HepG2 (cell line): ENCODE measurements around the gene EPHA10. TPM values are rescaled to one million over a fixed set of nuclear protein-coding genes. Genes with fewer than 3 reads are reported as not detected.

Experiments
- ATF4 ChIP-seq, 2 experiments: fragments of 450-650 bp in 1 of 2; sonication (generic) in 1 of 2; formaldehyde crosslinking; IDR thresholded peaks; 2 replicates each; pipeline versions ENCODE4 v1.5.0 to v1.8.0; 2020 to 2022; ENCODE audit warnings: mild to moderate bottlenecking in 1 of 2, missing genetic modification reagents in 1 of 2
- CTCF ChIP-seq: sonication (generic); formaldehyde crosslinking; IDR thresholded peaks from 2 replicates; pipeline ENCODE4 v1.5.0; 2020; ENCODE audit warnings: mild to moderate bottlenecking, missing genetic modification reagents, moderate library complexity
- FOXP1 ChIP-seq, 2 experiments: fragments of 450-650 bp in 1 of 2; IDR thresholded peaks; 2 replicates each; pipeline ENCODE4 v1.6.1; 2017 to 2018; ENCODE audit warnings: antibody characterized with exemption in 1 of 2
- GATA4 ChIP-seq: sonication (generic); IDR thresholded peaks from 2 replicates; pipeline ENCODE4 v1.6.1; 2016; ENCODE audit warnings: antibody characterized with exemption, low read depth, borderline replicate concordance
- HMGXB3 ChIP-seq: sonication (generic); formaldehyde crosslinking; IDR thresholded peaks from 2 replicates; pipeline ENCODE4 v1.4.0; 2020; ENCODE audit warnings: missing genetic modification reagents, borderline replicate concordance
- NONO ChIP-seq, 2 experiments: fragments of 450-650 bp in 1 of 2; sonication (generic) in 1 of 2; formaldehyde crosslinking in 1 of 2; IDR thresholded peaks in 1 of 2; conservative IDR thresholded peaks in 1 of 2; 2 replicates each; pipeline versions ENCODE4 v1.6.1 to v1.8.0; 2017 to 2022; ENCODE audit warnings: mild to moderate bottlenecking in 1 of 2, missing genetic modification reagents in 1 of 2, moderate library complexity in 1 of 2
- TFAP4 ChIP-seq: sonication (generic); IDR thresholded peaks from 2 replicates; pipeline ENCODE4 v1.6.1; 2016; ENCODE audit warnings: low read depth, borderline replicate concordance
- TMF1 ChIP-seq: sonication (generic); formaldehyde crosslinking; IDR thresholded peaks from 2 replicates; pipeline ENCODE4 v1.8.1; 2022; ENCODE audit warnings: low read depth, missing genetic modification reagents
- ZFP1 ChIP-seq: IDR thresholded peaks from 2 replicates; pipeline ENCODE4 v1.6.1; 2016
- ZKSCAN5 ChIP-seq: sonication (generic); formaldehyde crosslinking; IDR thresholded peaks from 2 replicates; pipeline ENCODE4 v1.5.1; 2020; ENCODE audit warnings: mild to moderate bottlenecking, missing genetic modification reagents
- ZNF562 ChIP-seq: sonication (generic); formaldehyde crosslinking; IDR thresholded peaks from 2 replicates; pipeline ENCODE4 v1.8.0; 2022; ENCODE audit warnings: missing genetic modification reagents, borderline replicate concordance
- ZNF747 ChIP-seq: sonication (generic); formaldehyde crosslinking; IDR thresholded peaks from 2 replicates; pipeline ENCODE4 v1.8.1; 2023; ENCODE audit warnings: missing genetic modification reagents, mild to moderate bottlenecking, borderline replicate concordance
- ZNF879 ChIP-seq: sonication (generic); formaldehyde crosslinking; IDR thresholded peaks from 2 replicates; pipeline ENCODE4 v1.8.1; 2023; ENCODE audit warnings: missing genetic modification reagents
- polyA plus RNA-seq, 8 experiments: library from polyadenylated mRNA; depleted of rRNA in 3 of 8; stranded (reverse) in 7 of 8; unstranded in 1 of 8; fragments of >200 nt; fragmentation: Illumina TruSeq in 4 of 8; extraction: Trizol in 4 of 8; gene quantifications; 2 replicates each; pipeline versions ENCODE4 v1.2.1 to v1.2.3, GENCODE V29; 2011 to 2016; ENCODE audit warnings: low read depth in 4 of 8, missing spikeins in 1 of 8, mixed read lengths in 1 of 8; ENCODE audit not compliant: insufficient read depth in 1 of 8
- total RNA-seq, 5 experiments: library from RNA; depleted of rRNA; stranded (reverse); fragments of >200 nt; fragmentation: Illumina TruSeq; extraction: Trizol; gene quantifications; 2 replicates each; pipeline ENCODE4 v1.2.3, GENCODE V29; 2016; ENCODE audit warnings: low read depth in 1 of 5
- TF ChIP-seq, protein P1 (sequence below): sonication (generic); formaldehyde crosslinking; IDR thresholded peaks from 2 replicates; pipeline ENCODE4 v1.5.0; 2020; ENCODE audit warnings: mild to moderate bottlenecking, missing genetic modification reagents
- TF ChIP-seq, protein P2 (sequence below): sonication (generic); formaldehyde crosslinking; IDR thresholded peaks from 2 replicates; pipeline ENCODE4 v1.4.0; 2020; ENCODE audit warnings: missing genetic modification reagents

EPHA10 gene
- total and polyA plus RNA-seq, 2 of the 13 experiments (the other 11 are each of a cell fraction or from before 2014, with no cell fraction given): 0.11 to 0.58 TPM

DNA sequence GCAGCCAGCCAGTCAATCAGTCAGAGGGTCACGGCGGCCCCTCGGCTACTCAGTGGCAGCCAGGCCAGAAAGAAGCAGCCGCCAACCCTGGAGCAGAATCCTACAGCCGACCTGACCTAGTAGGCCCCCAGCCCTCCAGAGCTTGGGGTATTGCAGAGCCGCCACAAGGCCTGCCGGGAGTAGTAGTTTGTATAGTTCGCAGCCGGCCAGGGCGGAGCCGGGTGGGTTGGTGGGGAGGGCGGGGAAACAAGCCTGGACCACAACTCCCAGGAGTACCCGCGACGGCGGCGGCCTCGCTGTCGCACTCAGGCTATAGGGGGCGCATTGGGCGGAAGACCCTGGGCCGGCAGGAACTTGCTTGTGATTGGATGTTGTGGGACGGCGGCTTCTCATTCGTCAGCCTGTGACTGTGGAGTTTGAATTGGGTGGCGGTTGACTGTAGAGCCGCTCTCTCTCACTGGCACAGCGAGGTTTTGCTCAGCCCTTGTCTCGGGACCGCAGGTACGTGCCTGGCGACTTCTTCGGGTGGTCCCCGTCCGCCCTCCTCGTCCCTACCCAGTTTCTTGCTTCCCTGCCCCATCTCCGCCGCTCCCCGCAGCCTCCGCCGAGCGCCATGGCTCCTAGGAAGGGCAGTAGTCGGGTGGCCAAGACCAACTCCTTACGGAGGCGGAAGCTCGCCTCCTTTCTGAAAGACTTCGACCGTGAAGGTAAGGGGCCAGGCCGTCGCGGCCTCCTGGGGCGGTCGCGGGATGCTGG lies 72.7 kb downstream of the EPHA10 start, which contains the start of gene CDCA8 (continued):
- TF ChIP-seq ATF4 (CRISPR knock-in tag; IDR thresholded peaks at IDR 0.05): peak in 1 of 2 experiments; percentile 89; a peak in 2 of 4 replicates
- no peak for TF ChIP-seq TMF1 (CRISPR knock-in tag)
- no peak for TF ChIP-seq ZKSCAN5
- TF ChIP-seq CTCF: peak; percentile 89
- no peak for TF ChIP-seq TFAP4
- no peak for TF ChIP-seq GATA4
- TF ChIP-seq, protein P1, sequence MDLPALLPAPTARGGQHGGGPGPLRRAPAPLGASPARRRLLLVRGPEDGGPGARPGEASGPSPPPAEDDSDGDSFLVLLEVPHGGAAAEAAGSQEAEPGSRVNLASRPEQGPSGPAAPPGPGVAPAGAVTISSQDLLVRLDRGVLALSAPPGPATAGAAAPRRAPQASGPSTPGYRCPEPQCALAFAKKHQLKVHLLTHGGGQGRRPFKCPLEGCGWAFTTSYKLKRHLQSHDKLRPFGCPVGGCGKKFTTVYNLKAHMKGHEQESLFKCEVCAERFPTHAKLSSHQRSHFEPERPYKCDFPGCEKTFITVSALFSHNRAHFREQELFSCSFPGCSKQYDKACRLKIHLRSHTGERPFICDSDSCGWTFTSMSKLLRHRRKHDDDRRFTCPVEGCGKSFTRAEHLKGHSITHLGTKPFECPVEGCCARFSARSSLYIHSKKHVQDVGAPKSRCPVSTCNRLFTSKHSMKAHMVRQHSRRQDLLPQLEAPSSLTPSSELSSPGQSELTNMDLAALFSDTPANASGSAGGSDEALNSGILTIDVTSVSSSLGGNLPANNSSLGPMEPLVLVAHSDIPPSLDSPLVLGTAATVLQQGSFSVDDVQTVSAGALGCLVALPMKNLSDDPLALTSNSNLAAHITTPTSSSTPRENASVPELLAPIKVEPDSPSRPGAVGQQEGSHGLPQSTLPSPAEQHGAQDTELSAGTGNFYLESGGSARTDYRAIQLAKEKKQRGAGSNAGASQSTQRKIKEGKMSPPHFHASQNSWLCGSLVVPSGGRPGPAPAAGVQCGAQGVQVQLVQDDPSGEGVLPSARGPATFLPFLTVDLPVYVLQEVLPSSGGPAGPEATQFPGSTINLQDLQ (CRISPR knock-in tag): no peak
- peak; percentile 99 for TF ChIP-seq HMGXB3 (CRISPR knock-in tag)
- no peak for TF ChIP-seq ZNF879 (CRISPR knock-in tag)
- no peak for TF ChIP-seq NONO (IDR thresholded peaks at IDR 0.05)
- no peak; the same call in 1 of the 2 replicates for TF ChIP-seq NONO (CRISPR knock-in tag; conservative IDR thresholded peaks at IDR 0.05)
- TF ChIP-seq FOXP1 (IDR thresholded peaks at IDR 0.05): no peak
- TF ChIP-seq FOXP1 (CRISPR knock-in tag; IDR thresholded peaks at IDR 0.05): no peak
- TF ChIP-seq ZFP1: no peak
- TF ChIP-seq, protein P2, sequence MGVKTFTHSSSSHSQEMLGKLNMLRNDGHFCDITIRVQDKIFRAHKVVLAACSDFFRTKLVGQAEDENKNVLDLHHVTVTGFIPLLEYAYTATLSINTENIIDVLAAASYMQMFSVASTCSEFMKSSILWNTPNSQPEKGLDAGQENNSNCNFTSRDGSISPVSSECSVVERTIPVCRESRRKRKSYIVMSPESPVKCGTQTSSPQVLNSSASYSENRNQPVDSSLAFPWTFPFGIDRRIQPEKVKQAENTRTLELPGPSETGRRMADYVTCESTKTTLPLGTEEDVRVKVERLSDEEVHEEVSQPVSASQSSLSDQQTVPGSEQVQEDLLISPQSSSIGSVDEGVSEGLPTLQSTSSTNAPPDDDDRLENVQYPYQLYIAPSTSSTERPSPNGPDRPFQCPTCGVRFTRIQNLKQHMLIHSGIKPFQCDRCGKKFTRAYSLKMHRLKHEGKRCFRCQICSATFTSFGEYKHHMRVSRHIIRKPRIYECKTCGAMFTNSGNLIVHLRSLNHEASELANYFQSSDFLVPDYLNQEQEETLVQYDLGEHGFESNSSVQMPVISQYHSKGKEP (CRISPR knock-in tag): no peak
- no peak for TF ChIP-seq ZNF562 (CRISPR knock-in tag)
- no peak; the same call in 1 of the 2 replicates for TF ChIP-seq ZNF747
